Heart right ventricle (tissue), 16 donors: ENCODE results near the gene TBRG4. TPM values are rescaled to one million over a fixed set of nuclear protein-coding genes. Genes with fewer than 3 reads are reported as not detected.

Source experiments
- ATAC-seq, 8 donors: fragments of 200-7000 bp; cut with Tn5 transposase; one replicate each; pipeline ENCODE4 v1.9.1; 2020; ENCODE audit warnings: mild to moderate bottlenecking in 8 of 8, moderate library complexity in 8 of 8, moderate number of reproducible peaks in 1 of 8
- DNase-seq, 2 donors: peaks; one replicate each; pipeline ENCODE4 v3.0.0-alpha.2; 2020
- H3K27ac ChIP-seq, 10 donors: fragments of 200-600 bp; sonication (generic) in 2 of 10; one replicate each; pipeline versions ENCODE4 v1.5.0 to v1.8.0; 2020 to 2022; ENCODE audit warnings: mild to moderate bottlenecking in 3 of 10
- H3K27me3 ChIP-seq, 7 donors: fragments of 200-600 bp; one replicate each; pipeline ENCODE4 v1.8.0; 2021 to 2022; ENCODE audit warnings: mild to moderate bottlenecking in 2 of 7
- H3K36me3 ChIP-seq, 9 donors: fragments of 200-600 bp; sonication (generic) in 1 of 9; one replicate each; pipeline versions ENCODE4 v1.5.0 to v1.8.0; 2020 to 2022; ENCODE audit warnings: mild to moderate bottlenecking in 2 of 9
- H3K4me1 ChIP-seq, 9 donors: fragments of 200-600 bp; sonication (generic) in 1 of 9; one replicate each; pipeline versions ENCODE4 v1.5.0 to v1.8.0; 2020 to 2022; ENCODE audit warnings: mild to moderate bottlenecking in 4 of 9
- H3K4me3 ChIP-seq, 10 donors: fragments of 200-600 bp; sonication (generic) in 2 of 10; one replicate each; pipeline versions ENCODE4 v1.5.0 to v1.8.0; 2020 to 2022; ENCODE audit warnings: mild to moderate bottlenecking in 7 of 10, moderate library complexity in 2 of 10
- H3K9me3 ChIP-seq, 11 donors: fragments of 200-600 bp in 10 of 11; sonication (generic) in 2 of 11; one replicate each; pipeline versions ENCODE4 v1.5.0 to v1.8.0; 2013 to 2022; ENCODE audit warnings: mild to moderate bottlenecking in 2 of 11, control low read depth in 1 of 11, moderate library complexity in 1 of 11
- CTCF ChIP-seq, 9 donors: fragments of 200-600 bp; sonication (generic) in 2 of 9; IDR thresholded peaks; one replicate each; pipeline versions ENCODE4 v1.5.0 to v1.8.0; 2021 to 2022; ENCODE audit warnings: antibody characterized with exemption in 9 of 9, mild to moderate bottlenecking in 5 of 9, moderate library complexity in 1 of 9
- WGBS, 2 donors: extraction: QIAGEN DNeasy Blood & Tissue Kit; methylation state at CpG; one replicate each; pipeline ENCODE4 v1.1.7; 2013; ENCODE audit warnings: inconsistent platforms in 1 of 2; 5-methylcytosine and 5-hydroxymethylcytosine counted together
- intact Hi-C, 10 donors: fragments of 100-400 bp; cut with DNase I; formaldehyde crosslinking; loops; one replicate each; pipeline versions ENCODE4 v1.11.1 to v1.14.2; 2022
- polyA plus RNA-seq, 2 donors: library from polyadenylated mRNA; stranded (reverse); fragments of 200-250 nt; gene quantifications; one replicate each; pipeline ENCODE4 v1.2.3, GENCODE V29; 2013
- total RNA-seq, 10 donors: library from RNA; stranded (reverse); fragmentation: NEBNext Ultra II Directional in 3 of 10; extraction: Animal tissue kit (Norgen Biotek cat#: 25700) in 3 of 10; gene quantifications; one replicate each; pipeline versions ENCODE4 v1.2.1 to v1.2.4, GENCODE V29; 2021 to 2023
- donor health status: Arrhythmogenic right ventricular cardiomyopathy.
- donor health status: ischemic (EF 13 %, LVEDD 7.1; RV severe dilation, severe dysfunction).
- donor health status: healthy with polysubstance abuse.
- donor health status: DM: no; HTN: yes; CAD: no.
- donor health status: DM: no; HTN: no; CAD: no.
- donor health status: ischemic (EF 25% LVEDD 6.9; RV normal size, moderate dysfunction).
- donor health status: ischemic (EF 25% LVEDD 5.7; RV mildly dilated, moderate dysfunction).
- donor health status: healthy.
- donor health status: DM: yes; HTN: yes; CAD: no.
- donor health status: Ischemic cardiomyopathy.
- donor health status: ischemic (EF 35%, LVEDD 5.7; RV mildly dilated, moderate dysfunction).
- donor health status: nonischemic (EF 11% LVEDD 7.7; RV severe dilation, severe dysfunction).
- donor health status: DM: yes; HTN: yes; CAD: no.
- donor health status: PGD.
- donor health status: ischemic (EF 29% LVEDD 5.4; RV normal size, mild dysfunction).
- donor health status: nonischemic (EF 23%, LVEDD 6.1; RV moderate dilation, normal function).

Gene TBRG4
- total and polyA plus RNA-seq, 12 donors: 57.1 to 93.9 (median 67.4) TPM

GRCh38 chr7:45129181-45129800 lies 17.8 kb upstream of the TBRG4 start:
- Histone ChIP-seq H3K9me3 (no peaks in the 10 kb centered on the region), H3K27ac (no peak overlapping the region), H3K36me3 (no peaks in the 10 kb centered on the region), H3K27me3 (no peaks in the 10 kb centered on the region), H3K4me3 (no peak overlapping the region), H3K4me1 (no peaks in the 10 kb centered on the region)
- ATAC-seq: peak in 2 of 8 donors; percentile 28 to 31
- no peak for DNase-seq
- no peak for TF ChIP-seq CTCF (IDR thresholded peaks at IDR 0.05)
- WGBS, 2 donors: 71 to 73% methylated on average over 15 of the region's 15 CpGs
- intact Hi-C loops: no loop called here

GRCh38 chr7:45126920-45127319 lies 15.4 kb upstream of the TBRG4 start:
- no peak overlapping the region for H3K4me3 ChIP-seq
- 85% methylated on average over 6 of the region's 6 CpGs for WGBS, 2 donors
- H3K36me3 ChIP-seq: no peaks in the 10 kb centered on the region
- intact Hi-C loops: no loop called here
- DNase-seq (no peak), ATAC-seq (no peak)
- H3K9me3 ChIP-seq: no peaks in the 10 kb centered on the region
- H3K27ac ChIP-seq: no peak overlapping the region
- no peaks in the 10 kb centered on the region for H3K4me1 ChIP-seq
- H3K27me3 ChIP-seq: no peaks in the 10 kb centered on the region
- no peak for TF ChIP-seq CTCF (IDR thresholded peaks at IDR 0.05)

GRCh38 chr7:45126201-45126600 lies 14.7 kb upstream of the TBRG4 start:
- WGBS, 2 donors: 69 to 77% methylated on average over 6 of the region's 6 CpGs
- intact Hi-C loops: no loop called here
- Histone ChIP-seq H3K9me3 (no peaks in the 10 kb centered on the region), H3K4me3 (no peak overlapping the region), H3K27me3 (no peaks in the 10 kb centered on the region), H3K27ac (no peak overlapping the region), H3K4me1 (no peaks in the 10 kb centered on the region), H3K36me3 (no peaks in the 10 kb centered on the region)
- ATAC-seq: no peak
- no peak for DNase-seq
- no peak for TF ChIP-seq CTCF (IDR thresholded peaks at IDR 0.05)

- Histone ChIP-seq H3K4me3 (no peak overlapping the region), H3K27me3 (no peaks in the 10 kb centered on the region), H3K27ac (no peak overlapping the region), H3K9me3 (no peaks in the 10 kb centered on the region), H3K4me1 (no peaks in the 10 kb centered on the region), H3K36me3 (no peaks in the 10 kb centered on the region)
- intact Hi-C loops: no loop called here
- ATAC-seq: no peak
- no peak for DNase-seq
- 91 to 93% methylated on average over 11 of the region's 11 CpGs for WGBS, 2 donors
- no peak for TF ChIP-seq CTCF (IDR thresholded peaks at IDR 0.05)
Observed at GRCh38 chr7:45125193-45125904, 13.9 kb upstream of the TBRG4 start.
